GM12878 (cell line): ENCODE measurements around the gene SLX4IP. TPM values are rescaled to one million over a fixed set of nuclear protein-coding genes. Genes with fewer than 3 reads are reported as not detected.
A peak's percentile ranks its signal among the peaks of the same experiment; 100 is the strongest.

Experiments
- ATAC-seq: fragments of 200-7000 bp; cut with Tn5 transposase; 3 replicates; pipeline ENCODE4 v1.9.1; 2020; ENCODE audit warnings: mild to moderate bottlenecking, moderate library complexity
- BruUV-seq: library from RNA; stranded (reverse); fragments of 400-500 nt; replicated peaks from 2 replicates; lab custom pipeline; 2021; lab: Mats Ljungman, UMichigan
- CTCF ChIA-PET: fragments of 300-600 bp; sonication (Branson Sonifier 250); formaldehyde crosslinking; extraction: SDS; loops from one replicate; lab custom pipeline; 2021; ENCODE audit warnings: inconsistent platforms; lab: Yijun Ruan, JAX
- POLR2A ChIA-PET: fragments of 350-600 bp; formaldehyde crosslinking; extraction: SDS; loops from one replicate; lab custom pipeline; 2021; ENCODE audit warnings: inconsistent platforms; lab: Charles Lee
- RAD21 ChIA-PET: fragments of 300-600 bp; sonication (Branson Sonifier 250); formaldehyde crosslinking; loops from one replicate; lab custom pipeline; 2023; ENCODE audit warnings: antibody characterized with exemption; ENCODE audit not compliant: unreplicated experiment; lab: Charles Lee
- SMC1A ChIA-PET: fragments of 300-600 bp; sonication (Branson Sonifier 250); formaldehyde crosslinking; loops from one replicate; lab custom pipeline; 2023; ENCODE audit not compliant: unreplicated experiment, uncharacterized antibody; lab: Charles Lee
- DNase-seq: peaks from one replicate; pipeline ENCODE4 v3.0.0-alpha.2; 2011; ENCODE audit warnings: low read depth, low spot score
- FAIRE-seq: peaks from 3 replicates; lab custom pipeline; 2011; peaks lifted over from hg19 to GRCh38; lab: Jason Lieb, UNC
- H2AFZ ChIP-seq: 2 replicates; pipeline ENCODE4 v1.6.0; 2011; ENCODE audit warnings: low read depth, low read length, control low read depth; ENCODE audit not compliant: control insufficient read depth
- H3K27ac ChIP-seq: 2 replicates; pipeline ENCODE4 v1.5.1; 2011; ENCODE audit warnings: control low read depth; ENCODE audit not compliant: control insufficient read depth, insufficient read depth
- H3K27me3 ChIP-seq, 2 experiments: replicated peaks in 1 of 2; 2 replicates each; pipeline versions ENCODE4 v1.6.0 to v1.6.1; 2011; ENCODE audit warnings: low read length in 1 of 2; ENCODE audit not compliant: control insufficient read depth in 2 of 2, insufficient read depth in 2 of 2
- H3K36me3 ChIP-seq, 2 experiments: 2 replicates each; pipeline ENCODE4 v1.5.1; 2011; ENCODE audit warnings: low read length in 1 of 2; ENCODE audit not compliant: control insufficient read depth in 2 of 2, insufficient read depth in 2 of 2
- H3K4me1 ChIP-seq: 2 replicates; pipeline ENCODE4 v1.6.1; 2011; ENCODE audit warnings: mild to moderate bottlenecking, low read length, moderate library complexity, mixed read lengths; ENCODE audit not compliant: control insufficient read depth, insufficient read depth
- H3K4me2 ChIP-seq: 2 replicates; pipeline ENCODE4 v1.6.0; 2011; ENCODE audit warnings: control low read depth; ENCODE audit not compliant: control insufficient read depth, insufficient read depth
- H3K4me3 ChIP-seq: fragments of 200-600 bp; sonication (generic); 2 replicates; pipeline ENCODE4 v1.5.1; 2016
- H3K79me2 ChIP-seq: 2 replicates; pipeline ENCODE4 v1.6.0; 2011; ENCODE audit warnings: low read length; ENCODE audit not compliant: control insufficient read depth, insufficient read depth
- H3K9ac ChIP-seq: 2 replicates; pipeline ENCODE4 v1.8.0; 2011; ENCODE audit warnings: low read length, control low read depth, mixed read lengths; ENCODE audit not compliant: control insufficient read depth, insufficient read depth
- H3K9me3 ChIP-seq: replicated peaks from 3 replicates; pipeline ENCODE4 v1.5.1; 2011; ENCODE audit warnings: mild to moderate bottlenecking, low read length; ENCODE audit not compliant: control insufficient read depth, insufficient read depth
- H4K20me1 ChIP-seq: 2 replicates; pipeline ENCODE4 v1.6.0; 2011; ENCODE audit not compliant: control insufficient read depth, insufficient read depth
- BCL11A ChIP-seq: IDR thresholded peaks from 2 replicates; pipeline ENCODE4 v1.6.1; 2011; ENCODE audit warnings: low read depth, low read length
- BHLHE40 ChIP-seq, 2 experiments: fragments of 450-650 bp in 1 of 2; IDR thresholded peaks; 2 replicates each; pipeline ENCODE4 v1.6.1; 2011 to 2017; ENCODE audit warnings: low read depth in 2 of 2, borderline replicate concordance in 1 of 2, improper control_type of control experiment in 1 of 2, low read length in 1 of 2, mild to moderate bottlenecking in 1 of 2
- CTCF ChIP-seq, 3 experiments: IDR thresholded peaks in 2 of 3; conservative IDR thresholded peaks in 1 of 3; 2 replicates each; pipeline ENCODE4 v1.5.1; 2011; ENCODE audit warnings: low read depth in 3 of 3, low read length in 3 of 3, mild to moderate bottlenecking in 3 of 3, control low read depth in 2 of 3, moderate library complexity in 2 of 3, inconsistent platforms in 1 of 3, mixed read lengths in 1 of 3; ENCODE audit not compliant: control insufficient read depth in 2 of 3, insufficient read depth in 1 of 3; ENCODE audit errors: extremely low read depth in 1 of 3
- IRF4 ChIP-seq: IDR thresholded peaks from 2 replicates; pipeline ENCODE4 v1.6.1; 2011; ENCODE audit warnings: low read depth, low read length
- RAD21 ChIP-seq: IDR thresholded peaks from 2 replicates; pipeline ENCODE4 v1.6.1; 2011; ENCODE audit warnings: mild to moderate bottlenecking, low read depth, low read length, moderate library complexity; ENCODE audit not compliant: insufficient read depth
- SUPT20H ChIP-seq: IDR thresholded peaks from 2 replicates; pipeline ENCODE4 v1.6.1; 2011; ENCODE audit warnings: low read depth, mild to moderate bottlenecking, low read length, moderate library complexity, borderline replicate concordance; ENCODE audit not compliant: control insufficient read depth
- WRNIP1 ChIP-seq: IDR thresholded peaks from 2 replicates; pipeline ENCODE4 v1.6.1; 2011; ENCODE audit warnings: low read depth, low read length, improper control_type of control experiment, borderline replicate concordance
- ZNF274 ChIP-seq: IDR thresholded peaks from one replicate; pipeline ENCODE4 v1.8.0; 2011; ENCODE audit not compliant: insufficient read length, insufficient read depth
- WGBS: methylation state at CpG from one replicate; pipeline ENCODE4 v1.1.6; 2016; ENCODE audit warnings: low lambda C conversion rate; ENCODE audit not compliant: insufficient replicate concordance, insufficient coverage; ENCODE audit errors: missing lambda C conversion rate; 5-methylcytosine and 5-hydroxymethylcytosine counted together
- in situ Hi-C: fragments of 300-500 bp; cut with MboI; formaldehyde crosslinking; loops from 9 replicates; pipeline ENCODE4 v1.14.3; 2018; ENCODE audit warnings: mixed read lengths
- intact Hi-C: fragments of 100-400 bp; cut with micrococcal nuclease; formaldehyde crosslinking; loops from one replicate; pipeline ENCODE4 v1.14.2; 2022; ENCODE audit not compliant: unreplicated experiment
- polyA plus RNA-seq, 11 experiments: library from polyadenylated mRNA; depleted of rRNA in 4 of 11; unstranded in 6 of 11; stranded (reverse) in 5 of 11; fragments of >200 nt; fragmentation: Nextera tagmentation in 4 of 11; fragmentation: Illumina TruSeq in 1 of 11; extraction: Ambion mirVana in 4 of 11; extraction: Trizol in 1 of 11; gene quantifications; 1 replicate in 1 of 11; 2 replicates in 10 of 11; pipeline versions ENCODE4 v1.2.1 to v1.2.3, GENCODE V29; 2011 to 2016; ENCODE audit warnings: inconsistent platforms in 2 of 11, missing spikeins in 2 of 11, low read depth in 1 of 11
- total RNA-seq, 4 experiments: library from RNA; depleted of rRNA in 3 of 4; stranded (reverse); fragments of >200 nt in 3 of 4; fragmentation: Illumina TruSeq in 1 of 4; extraction: Trizol in 1 of 4; gene quantifications; 2 replicates each; pipeline versions ENCODE4 v1.2.1 to v1.2.3, GENCODE V29; 2013 to 2021
- TF ChIP-seq, protein P1 (sequence below): fragments of 450-650 bp; IDR thresholded peaks from 2 replicates; pipeline ENCODE4 v1.6.1; 2016; ENCODE audit warnings: mild to moderate bottlenecking

The SLX4IP gene
- total and polyA plus RNA-seq, 10 of the 15 experiments (the other 5 are each of a cell fraction or from before 2014, with no cell fraction given), result 2.2 to 11.0 (median 6.3) TPM

DNA sequence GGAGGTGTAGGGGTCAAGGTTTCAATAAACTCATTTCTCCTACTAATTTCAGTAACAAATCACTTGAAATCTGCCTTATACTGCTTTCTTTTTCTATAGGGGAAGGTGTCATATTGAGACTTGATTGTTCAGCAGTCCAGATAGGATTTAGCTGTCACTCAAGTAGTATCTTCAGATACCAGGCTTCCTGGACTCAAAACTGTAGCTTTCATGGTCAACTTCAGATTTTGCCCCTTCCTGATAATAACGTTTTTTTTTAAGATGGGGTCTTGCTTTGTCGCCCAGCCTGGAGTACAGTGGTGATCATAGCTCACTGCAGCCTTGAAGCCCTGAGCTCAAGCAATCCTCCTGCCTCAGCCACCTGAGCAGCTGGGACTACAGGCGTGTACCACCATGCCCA is 160.9 kb downstream of the SLX4IP start:
- Histone ChIP-seq H3K79me2 (no peaks in the 10 kb centered on the region), H3K36me3 (no peaks in the 10 kb centered on the region; a peak in 1 of 4 replicates), H4K20me1 (no peaks in the 10 kb centered on the region), H2AFZ (no peak overlapping the region), H3K9ac (no peak overlapping the region), H3K27me3 (no peaks in the 10 kb centered on the region), H3K4me3 (no peak overlapping the region), H3K27ac (no peak overlapping the region), H3K4me2 (no peak overlapping the region), H3K4me1 (peaks cover 7% of the 10 kb centered on the region; the same call in 1 of the 2 replicates), H3K9me3 (no peaks in the 10 kb centered on the region)
- DNase-seq (no peak), ATAC-seq (no peak), FAIRE-seq (no peak)
- CTCF ChIA-PET, result interaction anchor here (1.7 kb wide), 1 partner anchor 9 kb away, joined by 5 read pairs; no protein-coding TSS in a partner anchor
- in situ Hi-C loops (no loop called here), intact Hi-C loops (no loop called here)
- 62% methylated on average over 3 of the region's 3 CpGs for WGBS
- POLR2A ChIA-PET, result no interaction called here
- SMC1A ChIA-PET, result interaction anchor here (2.2 kb wide), 1 partner anchor 10 kb away, joined by 5 read pairs; no protein-coding TSS in a partner anchor
- no peak for TF ChIP-seq ZNF274
- TF ChIP-seq, protein P1, sequence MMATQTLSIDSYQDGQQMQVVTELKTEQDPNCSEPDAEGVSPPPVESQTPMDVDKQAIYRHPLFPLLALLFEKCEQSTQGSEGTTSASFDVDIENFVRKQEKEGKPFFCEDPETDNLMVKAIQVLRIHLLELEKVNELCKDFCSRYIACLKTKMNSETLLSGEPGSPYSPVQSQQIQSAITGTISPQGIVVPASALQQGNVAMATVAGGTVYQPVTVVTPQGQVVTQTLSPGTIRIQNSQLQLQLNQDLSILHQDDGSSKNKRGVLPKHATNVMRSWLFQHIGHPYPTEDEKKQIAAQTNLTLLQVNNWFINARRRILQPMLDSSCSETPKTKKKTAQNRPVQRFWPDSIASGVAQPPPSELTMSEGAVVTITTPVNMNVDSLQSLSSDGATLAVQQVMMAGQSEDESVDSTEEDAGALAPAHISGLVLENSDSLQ, result peak; percentile 43; the same call in 1 of the 2 replicates
- no TSS peak for BruUV-seq
- RAD21 ChIA-PET, result no interaction called here

DNA sequence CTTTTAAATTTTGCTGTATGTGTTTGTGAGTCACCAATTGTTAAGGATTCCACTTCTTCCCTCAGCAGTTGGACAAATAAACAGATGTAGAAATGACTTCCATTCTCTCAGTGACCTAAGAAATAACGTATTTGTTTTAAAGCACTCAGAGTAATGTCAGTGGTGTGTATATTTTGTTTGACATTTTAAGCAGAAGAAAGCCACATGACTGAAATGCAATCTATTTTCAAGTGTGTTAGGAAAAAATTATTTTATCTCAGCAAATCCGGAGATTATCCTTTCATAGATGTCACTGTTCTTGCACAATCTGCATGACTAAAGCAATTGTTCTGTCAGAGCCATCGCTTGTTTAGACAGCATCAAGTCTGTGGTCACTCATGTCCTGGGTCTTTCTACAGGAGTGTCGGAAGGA is 161.6 kb downstream of the SLX4IP start:
- BruUV-seq, result no TSS peak
- Histone ChIP-seq H4K20me1 (no peaks in the 10 kb centered on the region), H3K9me3 (no peaks in the 10 kb centered on the region), H3K36me3 (no peaks in the 10 kb centered on the region; a peak in 1 of 4 replicates), H3K27ac (no peak overlapping the region), H3K4me2 (no peak overlapping the region), H3K27me3 (no peaks in the 10 kb centered on the region), H3K4me1 (peaks cover 7% of the 10 kb centered on the region; the same call in 1 of the 2 replicates), H3K79me2 (no peaks in the 10 kb centered on the region), H3K9ac (no peak overlapping the region), H3K4me3 (no peak overlapping the region), H2AFZ (no peak overlapping the region)
- FAIRE-seq, result no peak
- 99% methylated on average over 4 of the region's 4 CpGs for WGBS
- ChIA-PET POLR2A (no interaction called here), RAD21 (interaction anchor here (1.6 kb wide), 1 partner anchor 14 kb away, joined by 4 read pairs; no protein-coding TSS in a partner anchor), SMC1A (interaction anchor here (1.4 to 2.2 kb wide), 3 partner anchors 9 to 947 kb away, joined by 3 to 5 read pairs (median 4); no protein-coding TSS in a partner anchor), CTCF (interaction anchor here (1.1 to 1.7 kb wide), 2 partner anchors 10 to 13 kb away, joined by 3 to 5 read pairs; no protein-coding TSS in a partner anchor)
- intact Hi-C loops, result no loop called here
- in situ Hi-C loops, result no loop called here
- no peak for DNase-seq
- no peak for ATAC-seq
- TF ChIP-seq CTCF (IDR thresholded peaks at IDR 0.05 in 2 of 3, conservative IDR thresholded peaks at IDR 0.05 in 1 of 3; ENCODE audit: control insufficient read depth in 2 of 3, extremely low read depth in 1 of 3, insufficient read depth in 1 of 3, low read depth in 3 of 3, low read length in 3 of 3), result no peak
- no peak for TF ChIP-seq WRNIP1
- TF ChIP-seq SUPT20H, result no peak
- no peak for TF ChIP-seq BCL11A
- no peak for TF ChIP-seq BHLHE40 (IDR thresholded peaks at IDR 0.05; ENCODE audit: borderline replicate concordance in 1 of 2, low read depth in 2 of 2, low read length in 1 of 2)
- no peak for TF ChIP-seq IRF4
- TF ChIP-seq RAD21, result no peak
